T follicular helper cell (primary cell): ENCODE data around the gene HGFAC.
"Not testable (repeated sequence)": the region's sequence is repeated elsewhere in the genome, so short reads cannot be mapped to it uniquely, and the experiment has no call there.

Experiments
- DNase-seq: peaks from one replicate; pipeline ENCODE4 v3.0.0-alpha.2; 2020; ENCODE audit warnings: low read depth

Gene HGFAC

GRCh38 chr4:3442959-3443749, 1.4 kb downstream of the HGFAC start:
- DNase-seq: peak; percentile 42

GRCh38 chr4:3443750-3444309, 2.1 kb downstream of the HGFAC start:
- DNase-seq: no peak

- DNase-seq: no peak
These were observed 2.8 kb downstream of the HGFAC start for GRCh38 chr4:3444351-3445110.

GRCh38 chr4:3445111-3445820, 3.5 kb downstream of the HGFAC start:
- DNase-seq: no peak

- no peak for DNase-seq
These were observed 4.2 kb downstream of the HGFAC start for GRCh38 chr4:3445829-3446545.

- DNase-seq: no peak
These were observed 5.0 kb downstream of the HGFAC start for GRCh38 chr4:3446631-3447320.

GRCh38 chr4:3447431-3448395, 5.9 kb downstream of the HGFAC start:
- DNase-seq: no peak

- no peak for DNase-seq
These were observed 7.3 kb downstream of the HGFAC start for GRCh38 chr4:3449047-3449573.

- no peak for DNase-seq
These were observed 8.1 kb downstream of the HGFAC start for GRCh38 chr4:3449574-3450534.

GRCh38 chr4:3450643-3451042, 8.9 kb downstream of the HGFAC start:
- no peak for DNase-seq

- no peak for DNase-seq
These were observed 10.2 kb downstream of the HGFAC start for GRCh38 chr4:3451956-3452355.

- no peak for DNase-seq
These were observed 10.6 kb downstream of the HGFAC start for GRCh38 chr4:3452376-3452775.

- not testable (repeated sequence) for DNase-seq
These were observed 13.8 kb downstream of the HGFAC start for GRCh38 chr4:3455596-3455995.

- DNase-seq: no peak
These were observed 16.6 kb downstream of the HGFAC start for GRCh38 chr4:3458371-3458770.

GRCh38 chr4:3459156-3459555, 17.4 kb downstream of the HGFAC start:
- not testable (repeated sequence) for DNase-seq

- no peak for DNase-seq
These were observed 19.2 kb downstream of the HGFAC start for GRCh38 chr4:3460926-3461325.

GRCh38 chr4:3461515-3462291, 19.9 kb downstream of the HGFAC start:
- no peak for DNase-seq
